K562 (cell line): ENCODE results near the gene APOC1. TPM values are rescaled to one million over a fixed set of nuclear protein-coding genes. Genes with fewer than 3 reads are reported as not detected.

Experiments used
- CBFB ChIP-seq: sonication (generic); formaldehyde crosslinking; IDR thresholded peaks from 2 replicates; pipeline ENCODE4 v1.4.0; 2020; ENCODE audit warnings: mild to moderate bottlenecking, missing genetic modification reagents
- E2F8 ChIP-seq: fragments of 450-650 bp; IDR thresholded peaks from 2 replicates; pipeline ENCODE4 v1.7.1; 2018; ENCODE audit warnings: mild to moderate bottlenecking, low read depth; ENCODE audit not compliant: partially characterized antibody
- ELK3 ChIP-seq: fragments of 450-650 bp; formaldehyde crosslinking; IDR thresholded peaks from 2 replicates; pipeline ENCODE4 v1.4.0; 2020; ENCODE audit warnings: mild to moderate bottlenecking
- JUNB ChIP-seq: fragments of 450-650 bp; formaldehyde crosslinking; conservative IDR thresholded peaks from 2 replicates; pipeline ENCODE4 v1.4.0; 2020; ENCODE audit warnings: mild to moderate bottlenecking
- TOE1 ChIP-seq, 2 experiments: fragments of 450-650 bp in 1 of 2; sonication (generic) in 1 of 2; formaldehyde crosslinking in 1 of 2; IDR thresholded peaks; 2 replicates each; pipeline versions ENCODE4 v1.7.1 to v1.8.0; 2016 to 2022; ENCODE audit warnings: borderline replicate concordance in 2 of 2, mild to moderate bottlenecking in 2 of 2, antibody characterized with exemption in 1 of 2, inconsistent platforms in 1 of 2, low read depth in 1 of 2, missing genetic modification reagents in 1 of 2, moderate library complexity in 1 of 2
- ZNF165 ChIP-seq: fragments of 250-450 bp; sonication (Bioruptor Pico); IDR thresholded peaks from 2 replicates; pipeline ENCODE4 v1.4.0; 2020; ENCODE audit warnings: borderline replicate concordance
- ZNF407 ChIP-seq: fragments of 450-650 bp; IDR thresholded peaks from 2 replicates; pipeline ENCODE4 v1.6.1; 2016; ENCODE audit warnings: low read depth
- polyA plus RNA-seq, 8 experiments: library from polyadenylated mRNA; depleted of rRNA in 4 of 8; stranded (reverse) in 5 of 8; unstranded in 3 of 8; fragments of >200 nt; fragmentation: Nextera tagmentation in 2 of 8; fragmentation: Illumina TruSeq in 1 of 8; extraction: Ambion mirVana in 2 of 8; extraction: Trizol in 1 of 8; gene quantifications; 2 replicates each; pipeline versions ENCODE4 v1.2.1 to v1.2.3, GENCODE V29; 2011 to 2014; ENCODE audit warnings: inconsistent platforms in 1 of 8, missing spikeins in 1 of 8
- total RNA-seq, 7 experiments: library from RNA; depleted of rRNA in 6 of 7; stranded (reverse); fragments of >200 nt in 6 of 7; fragmentation: Illumina TruSeq in 2 of 7; extraction: Trizol in 2 of 7; gene quantifications; 2 replicates each; pipeline versions ENCODE4 v1.2.1 to v1.2.3, GENCODE V29; 2011 to 2021; ENCODE audit warnings: low replicate concordance in 1 of 7
- TF ChIP-seq, protein P1 (sequence below): fragments of 250-450 bp; sonication (Bioruptor Pico); IDR thresholded peaks from 2 replicates; pipeline ENCODE4 v1.4.0; 2020; ENCODE audit warnings: mild to moderate bottlenecking, moderate library complexity, borderline replicate concordance

The APOC1 gene
- total and polyA plus RNA-seq, 9 of the 15 experiments (the other 6 are each of a cell fraction or from before 2014, with no cell fraction given) = 115 to 408 (median 220) TPM

GRCh38 chr19:44891016-44891882 lies 23.2 kb upstream of the APOC1 start, which contains the start of gene TOMM40 (continued):
- TF ChIP-seq E2F8 (no peak), TOE1 (IDR thresholded peaks at IDR 0.05; ENCODE audit: borderline replicate concordance) (no peak), TOE1 (CRISPR knock-in tag; IDR thresholded peaks at IDR 0.05; ENCODE audit: borderline replicate concordance, low read depth) (no peak), ZNF407 (no peak), CBFB (CRISPR knock-in tag) (no peak), ZNF165 (CRISPR knock-in tag) (no peak), ELK3 (CRISPR knock-in tag) (no peak), JUNB (CRISPR knock-in tag) (no peak)
- TF ChIP-seq, protein P1, sequence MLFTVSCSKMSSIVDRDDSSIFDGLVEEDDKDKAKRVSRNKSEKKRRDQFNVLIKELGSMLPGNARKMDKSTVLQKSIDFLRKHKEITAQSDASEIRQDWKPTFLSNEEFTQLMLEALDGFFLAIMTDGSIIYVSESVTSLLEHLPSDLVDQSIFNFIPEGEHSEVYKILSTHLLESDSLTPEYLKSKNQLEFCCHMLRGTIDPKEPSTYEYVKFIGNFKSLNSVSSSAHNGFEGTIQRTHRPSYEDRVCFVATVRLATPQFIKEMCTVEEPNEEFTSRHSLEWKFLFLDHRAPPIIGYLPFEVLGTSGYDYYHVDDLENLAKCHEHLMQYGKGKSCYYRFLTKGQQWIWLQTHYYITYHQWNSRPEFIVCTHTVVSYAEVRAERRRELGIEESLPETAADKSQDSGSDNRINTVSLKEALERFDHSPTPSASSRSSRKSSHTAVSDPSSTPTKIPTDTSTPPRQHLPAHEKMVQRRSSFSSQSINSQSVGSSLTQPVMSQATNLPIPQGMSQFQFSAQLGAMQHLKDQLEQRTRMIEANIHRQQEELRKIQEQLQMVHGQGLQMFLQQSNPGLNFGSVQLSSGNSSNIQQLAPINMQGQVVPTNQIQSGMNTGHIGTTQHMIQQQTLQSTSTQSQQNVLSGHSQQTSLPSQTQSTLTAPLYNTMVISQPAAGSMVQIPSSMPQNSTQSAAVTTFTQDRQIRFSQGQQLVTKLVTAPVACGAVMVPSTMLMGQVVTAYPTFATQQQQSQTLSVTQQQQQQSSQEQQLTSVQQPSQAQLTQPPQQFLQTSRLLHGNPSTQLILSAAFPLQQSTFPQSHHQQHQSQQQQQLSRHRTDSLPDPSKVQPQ = no peak
